GM21723 (cell line): Measurements from ENCODE around the gene KIAA1671.
"Not testable (repeated sequence)": the region's sequence is repeated elsewhere in the genome, so short reads cannot be mapped to it uniquely, and the experiment has no call there.

ENCODE experiments used
- ATAC-seq: cut with Tn5 transposase; IDR thresholded peaks from one replicate; pipeline ENCODE4 v1.9.1; 2021; ENCODE audit warnings: mild to moderate bottlenecking, moderate library complexity; ENCODE audit not compliant: unreplicated experiment

Gene KIAA1671

DNA sequence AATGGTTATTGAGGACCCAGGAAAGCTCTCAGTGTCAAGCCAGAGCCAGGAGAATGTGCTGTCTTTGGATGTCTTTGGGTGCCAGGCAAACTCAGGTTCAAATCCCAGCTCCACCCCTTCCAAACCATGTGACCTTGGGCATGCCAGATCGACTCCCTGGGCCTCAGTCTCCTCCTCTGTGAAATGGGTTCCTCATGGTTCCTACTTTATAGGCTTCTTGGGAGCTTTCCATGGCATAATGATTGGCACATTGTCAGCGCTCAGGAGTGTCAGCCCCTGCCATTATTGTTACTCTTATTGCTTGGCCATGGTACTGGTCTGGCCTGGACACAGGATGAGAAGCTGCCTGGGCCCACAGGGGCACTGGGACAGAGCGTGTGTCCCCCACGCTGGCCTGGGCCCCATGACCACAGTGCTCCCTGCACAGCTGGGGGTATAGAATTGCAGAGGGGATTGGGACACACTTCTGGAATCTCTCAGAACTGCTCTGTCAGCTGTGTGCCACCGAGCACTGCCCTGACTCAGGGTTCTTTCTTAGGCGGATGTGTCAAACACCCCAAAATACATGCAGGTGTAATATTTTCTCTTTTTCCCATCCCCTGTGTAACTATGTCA is 209.5 kb downstream of the KIAA1671 start:
- ATAC-seq = no peak

DNA sequence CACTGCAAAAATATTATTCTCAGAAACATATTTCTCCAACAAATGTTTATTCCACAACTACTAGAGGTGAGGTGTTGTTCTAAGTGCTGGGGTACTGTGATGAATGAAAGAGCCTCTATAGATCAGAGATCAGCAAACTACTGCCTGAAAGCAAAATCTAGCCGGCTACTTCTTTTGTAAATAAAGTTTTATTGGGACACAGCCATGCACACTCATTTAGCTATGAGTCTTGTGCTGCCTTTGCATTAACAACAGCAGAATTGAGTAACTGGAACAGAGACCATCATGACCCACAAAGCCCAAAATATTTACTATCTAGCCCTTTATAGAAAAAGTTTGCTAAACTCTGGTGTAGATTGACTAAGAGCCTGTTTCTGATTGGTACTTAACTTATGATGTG is 210.0 kb downstream of the KIAA1671 start:
- no peak for ATAC-seq

DNA sequence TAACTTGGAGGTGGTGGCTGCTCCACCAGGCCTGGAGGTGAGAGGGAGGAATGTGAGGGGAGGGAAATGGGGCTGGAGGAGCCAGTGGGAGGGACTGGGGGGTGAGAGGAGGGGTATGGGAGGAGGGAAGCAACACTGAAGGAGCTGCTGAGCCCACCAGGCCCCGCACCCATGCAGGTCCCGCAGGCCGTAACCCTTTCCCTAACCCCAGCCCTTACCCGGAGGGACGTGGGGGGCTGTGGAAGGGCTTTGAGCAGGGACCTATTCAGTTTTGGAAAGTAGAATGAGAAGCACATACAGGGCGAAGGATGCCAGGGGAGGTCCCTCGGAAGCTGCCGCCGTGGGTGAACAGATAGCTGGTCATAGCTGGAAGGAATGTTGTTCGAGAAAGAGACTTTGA is 213.3 kb downstream of the KIAA1671 start:
- ATAC-seq = no peak

DNA sequence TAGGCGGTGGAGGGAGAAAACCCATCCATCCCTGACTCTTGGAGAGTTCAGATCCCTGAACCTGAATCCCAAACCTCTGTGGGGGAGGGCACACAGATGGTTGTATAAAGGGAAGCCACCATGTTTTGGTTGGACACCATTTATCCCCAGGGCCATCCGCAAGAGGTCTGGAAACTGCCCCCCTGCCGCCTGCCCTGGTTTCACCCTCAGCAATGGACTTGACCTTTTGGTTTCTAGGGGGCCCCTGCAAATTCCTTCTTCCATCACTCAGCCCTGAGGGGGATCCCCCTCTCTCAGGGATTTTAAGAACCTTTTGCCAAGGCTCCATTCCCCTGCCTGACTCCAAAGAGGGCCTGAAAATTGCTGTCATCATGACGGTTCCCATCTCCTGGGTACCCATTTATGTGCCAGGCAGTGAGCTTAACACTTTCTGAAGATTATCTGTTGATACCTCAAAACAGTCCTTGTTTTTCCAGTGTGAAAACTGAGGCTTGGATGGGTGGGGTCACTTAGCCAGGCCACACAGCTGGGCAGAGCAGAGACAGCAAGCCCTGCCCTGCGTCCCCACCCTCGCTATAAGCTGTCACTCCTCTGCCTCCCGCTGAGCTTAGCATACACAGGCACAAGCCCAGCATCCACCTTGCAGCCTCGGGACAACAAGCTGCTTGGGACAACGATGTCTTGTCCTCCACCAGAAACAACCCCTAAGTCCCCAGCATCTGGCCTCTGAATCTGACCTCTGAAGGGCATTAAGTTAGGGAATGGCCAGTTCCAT is 213.9 kb downstream of the KIAA1671 start:
- no peak for ATAC-seq

DNA sequence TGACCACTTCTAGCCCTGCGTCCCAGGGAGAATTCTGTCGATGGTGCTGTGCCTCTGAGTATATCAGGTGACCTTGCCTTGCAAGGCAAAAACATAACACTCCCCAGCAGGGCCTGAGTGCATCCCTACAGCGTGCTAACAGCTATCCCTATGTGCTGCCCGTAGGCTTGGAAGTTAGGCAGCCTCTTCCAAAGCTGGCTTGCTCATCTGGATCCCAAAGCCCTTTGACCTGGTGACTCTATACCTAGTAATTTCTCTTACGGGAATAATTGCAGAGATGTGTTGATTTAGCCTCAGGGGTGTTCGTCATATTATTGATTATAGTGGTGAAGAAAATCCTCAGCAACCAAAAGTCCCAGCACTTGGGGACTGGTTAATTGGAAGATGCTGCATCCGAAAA is 214.6 kb downstream of the KIAA1671 start:
- ATAC-seq = no peak

DNA sequence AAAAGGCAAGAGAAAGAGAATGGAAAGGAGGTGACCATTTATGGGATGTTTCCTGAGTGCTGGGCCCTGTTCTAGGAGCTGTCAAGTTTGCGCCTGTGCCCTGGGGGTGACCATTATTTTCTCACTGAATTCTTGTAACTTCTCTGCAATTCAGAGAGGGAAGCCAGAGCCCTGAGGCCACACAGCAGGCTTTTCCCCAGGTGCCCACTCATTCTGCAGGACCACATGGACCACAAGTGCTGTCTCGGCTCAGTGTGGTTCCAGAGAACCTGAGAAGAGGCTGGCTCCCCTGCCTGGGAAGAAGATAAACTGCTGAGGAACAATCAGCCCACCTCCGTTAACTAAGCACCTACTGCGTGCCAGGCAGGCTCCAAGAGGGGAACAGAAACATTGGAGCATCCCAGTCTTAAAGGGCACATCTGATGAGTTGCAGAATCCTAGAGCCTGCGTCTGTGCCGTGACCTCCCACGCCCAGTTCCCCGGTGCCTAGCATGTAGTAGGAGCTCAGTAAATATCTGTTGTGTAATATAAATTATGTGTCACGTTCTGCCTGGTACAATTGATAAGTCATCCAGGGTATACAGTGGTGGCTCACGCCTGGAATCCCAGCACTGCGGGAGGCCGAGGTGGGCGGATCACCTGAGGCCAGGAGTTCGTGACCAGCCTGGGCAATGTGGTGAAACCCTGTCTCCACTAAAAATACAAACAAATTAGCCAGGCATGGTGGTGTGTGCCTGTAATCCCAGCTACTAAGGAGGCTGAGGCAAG is 215.5 kb downstream of the KIAA1671 start:
- ATAC-seq = no peak

DNA sequence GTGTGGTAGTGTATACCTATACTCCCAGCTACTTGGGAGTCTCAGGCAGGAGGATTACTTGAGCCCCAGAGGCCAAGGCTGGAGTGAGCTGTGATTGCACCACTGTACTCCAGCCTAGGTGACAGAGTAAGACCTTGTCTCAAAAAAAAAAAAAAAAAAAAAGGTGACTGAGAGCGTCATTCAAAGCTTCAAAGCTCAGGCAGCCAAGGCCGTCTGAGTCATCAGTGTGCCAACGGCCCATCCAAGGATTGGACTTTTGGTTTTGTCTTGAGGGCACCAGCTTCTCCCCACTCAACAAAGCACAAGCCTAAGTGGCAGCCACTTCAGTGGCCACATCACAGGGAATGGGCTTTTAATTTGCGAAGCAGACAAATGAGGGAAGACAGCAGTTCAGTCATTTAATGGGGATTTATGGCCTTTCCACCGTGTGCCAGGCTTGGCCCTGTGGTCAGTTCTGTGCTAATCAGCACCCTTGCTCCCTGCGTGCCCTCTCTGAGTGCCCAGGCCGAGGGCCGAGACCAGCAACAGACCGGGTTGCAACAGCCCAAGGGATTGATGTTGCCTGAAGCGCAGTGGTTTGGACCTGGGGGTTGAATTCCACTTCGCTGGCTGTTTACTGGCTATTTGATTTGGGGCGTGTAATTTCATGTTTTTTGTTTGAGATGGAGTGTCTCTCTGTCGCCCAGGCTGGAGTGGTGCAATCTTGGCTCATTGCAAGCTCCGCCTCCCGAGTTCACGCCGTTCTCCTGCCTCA is 216.9 kb downstream of the KIAA1671 start:
- ATAC-seq = no peak

DNA sequence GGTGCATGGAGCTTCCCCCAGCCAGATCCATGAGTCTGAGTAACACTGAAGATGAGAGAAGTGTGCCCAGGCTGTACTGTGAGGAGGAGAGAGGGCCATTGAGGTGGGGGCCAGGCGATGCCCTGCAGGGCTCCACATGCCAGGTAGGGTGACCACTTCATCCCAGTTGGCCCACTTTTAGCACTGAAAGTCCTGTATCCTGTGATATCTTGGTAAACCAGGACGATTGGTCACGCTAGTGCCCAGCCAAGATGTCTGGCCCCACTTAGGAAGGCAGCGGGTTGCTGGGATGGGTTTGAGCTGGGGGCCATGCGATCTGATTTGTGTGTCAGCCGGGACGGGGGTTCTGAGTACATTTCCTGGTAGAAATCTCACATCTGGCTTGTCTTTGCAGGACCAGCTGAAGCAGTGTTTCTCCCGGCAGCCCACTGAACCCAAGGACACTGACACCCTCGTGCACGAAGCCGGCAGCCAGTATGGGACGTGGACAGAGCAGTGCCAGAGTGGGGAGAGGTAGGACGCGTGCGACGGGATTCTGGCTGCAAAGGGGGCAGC is 218.0 kb downstream of the KIAA1671 start:
- no peak for ATAC-seq

DNA sequence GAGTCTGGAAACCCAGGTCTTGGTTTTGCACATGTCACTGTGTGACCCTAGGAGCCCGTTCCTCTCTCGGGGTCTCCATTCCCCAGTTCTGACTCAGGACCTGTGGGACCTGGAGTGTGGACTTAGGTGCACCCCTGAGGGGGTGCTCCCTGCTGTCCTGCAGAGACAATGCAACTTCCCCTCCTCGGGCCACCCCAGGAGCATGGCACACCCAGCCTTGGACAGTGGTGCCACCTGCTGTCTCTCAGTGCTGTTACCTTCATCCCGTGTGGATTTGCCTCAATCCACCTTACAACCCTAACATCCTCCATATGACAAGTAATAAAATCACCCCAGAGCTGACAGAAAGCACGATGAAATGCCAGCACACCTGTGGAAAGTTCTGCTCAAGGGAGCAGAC is 219.6 kb downstream of the KIAA1671 start:
- ATAC-seq = no peak

DNA sequence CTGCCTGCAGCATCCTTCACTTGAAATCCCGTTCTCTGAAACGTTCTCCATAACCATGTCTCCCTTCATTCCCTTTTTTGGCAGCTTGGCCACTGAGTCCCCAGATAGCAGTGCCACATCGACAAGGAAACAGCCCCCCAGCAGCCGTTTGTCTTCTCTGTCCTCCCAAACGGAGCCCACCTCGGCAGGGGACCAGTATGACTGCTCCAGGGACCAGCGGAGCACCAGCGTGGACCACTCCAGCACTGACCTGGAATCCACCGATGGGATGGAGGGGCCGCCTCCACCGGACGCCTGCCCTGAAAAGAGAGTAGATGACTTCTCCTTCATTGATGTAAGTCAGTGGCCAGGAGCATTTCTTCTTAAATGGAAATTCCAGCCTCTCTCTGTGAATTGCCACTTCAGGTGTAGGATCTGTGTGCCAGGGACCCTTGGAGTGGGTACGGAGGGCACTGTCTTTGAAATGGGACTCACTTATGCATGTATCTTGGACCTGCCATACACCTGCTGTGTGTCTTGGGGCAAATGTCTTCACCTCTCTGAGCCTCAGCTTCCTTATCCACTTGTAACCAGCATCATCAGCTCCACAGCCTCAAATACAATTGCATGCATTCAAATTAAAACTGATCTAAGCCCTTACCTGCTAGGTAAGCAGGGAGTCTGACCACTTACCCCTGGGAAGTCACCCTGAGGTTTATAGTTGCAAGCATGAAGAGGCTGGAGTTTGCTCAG is 221.8 kb downstream of the KIAA1671 start:
- no peak for ATAC-seq

DNA sequence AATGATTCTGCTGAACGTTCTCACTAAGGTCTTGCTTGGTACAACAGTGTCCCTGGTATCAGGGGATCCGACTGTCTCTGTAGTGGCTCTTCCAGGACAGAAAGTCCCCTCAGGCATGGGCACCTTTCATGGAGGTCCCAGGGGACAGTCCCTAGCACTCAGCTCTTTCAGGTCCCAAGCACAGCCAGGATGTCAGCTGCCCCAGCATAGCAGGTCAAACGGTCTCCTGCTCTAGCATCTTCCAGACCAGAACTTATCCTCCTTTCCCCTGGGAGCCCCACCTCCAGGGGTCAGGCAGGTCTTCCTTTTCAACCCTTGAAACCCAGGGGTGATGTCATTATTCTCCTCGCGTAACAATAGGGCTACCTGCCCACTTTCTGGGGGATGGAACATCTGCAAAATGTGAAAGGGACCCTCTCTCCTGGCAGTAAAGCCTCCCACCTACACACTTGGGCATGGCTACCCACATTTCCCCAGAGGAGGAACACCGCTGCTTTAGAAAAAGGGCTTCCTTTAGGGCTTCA is 222.4 kb downstream of the KIAA1671 start:
- no peak for ATAC-seq

DNA sequence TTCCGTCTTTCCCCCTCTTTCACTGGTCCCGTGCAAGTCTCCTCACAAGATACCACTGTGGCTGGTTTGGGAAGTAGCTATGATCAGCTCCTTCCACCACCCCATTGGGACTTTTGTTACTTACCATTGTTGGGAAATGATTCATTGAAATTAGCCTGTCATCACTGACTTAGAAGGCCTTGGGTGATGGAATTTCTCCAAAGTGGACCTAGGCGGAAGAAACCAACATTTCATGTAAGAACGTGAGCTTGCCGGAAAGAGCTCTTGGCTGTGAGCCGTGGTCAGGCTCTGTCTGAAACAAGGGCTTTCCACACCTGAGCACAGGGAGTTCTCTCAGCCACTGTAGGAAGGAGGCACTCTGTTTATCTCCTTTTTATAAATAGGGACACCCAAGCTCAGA is 223.7 kb downstream of the KIAA1671 start:
- ATAC-seq = no peak

DNA sequence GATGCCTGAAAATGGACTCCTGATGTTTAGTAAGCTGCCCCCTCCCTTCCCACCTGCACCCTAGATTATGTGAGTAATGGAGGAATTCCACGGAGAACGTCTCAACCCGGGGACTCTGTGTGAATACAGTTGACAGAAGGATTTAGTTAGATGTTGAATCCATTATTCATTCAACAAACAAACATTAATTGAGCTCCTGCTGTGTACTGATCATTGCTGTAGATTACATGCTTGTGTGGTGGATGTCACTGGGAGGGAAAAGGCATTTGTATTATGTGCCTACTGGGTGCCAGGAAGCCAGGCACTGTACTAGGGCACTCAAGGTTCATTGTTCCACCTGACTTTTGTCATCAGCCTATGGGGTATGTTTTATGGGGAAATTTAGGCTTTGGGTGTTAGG is 224.3 kb downstream of the KIAA1671 start:
- ATAC-seq = no peak

DNA sequence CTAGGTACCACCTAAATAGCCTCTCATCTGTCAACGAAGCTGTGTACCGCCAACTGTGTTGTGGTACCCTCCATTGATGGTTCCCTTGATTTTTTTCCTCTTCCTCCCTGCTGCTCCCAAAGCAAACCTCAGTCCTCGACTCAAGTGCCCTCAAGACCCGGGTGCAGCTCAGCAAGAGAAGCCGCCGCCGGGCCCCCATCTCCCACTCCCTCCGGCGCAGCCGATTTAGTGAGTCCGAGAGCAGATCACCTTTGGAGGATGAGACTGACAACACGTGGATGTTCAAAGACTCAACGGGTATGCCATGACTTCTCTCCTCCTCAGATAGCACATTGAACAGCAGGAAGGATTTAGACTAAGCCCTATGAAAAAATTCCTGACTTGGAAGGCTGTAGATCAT is 224.7 kb downstream of the KIAA1671 start:
- ATAC-seq = no peak

DNA sequence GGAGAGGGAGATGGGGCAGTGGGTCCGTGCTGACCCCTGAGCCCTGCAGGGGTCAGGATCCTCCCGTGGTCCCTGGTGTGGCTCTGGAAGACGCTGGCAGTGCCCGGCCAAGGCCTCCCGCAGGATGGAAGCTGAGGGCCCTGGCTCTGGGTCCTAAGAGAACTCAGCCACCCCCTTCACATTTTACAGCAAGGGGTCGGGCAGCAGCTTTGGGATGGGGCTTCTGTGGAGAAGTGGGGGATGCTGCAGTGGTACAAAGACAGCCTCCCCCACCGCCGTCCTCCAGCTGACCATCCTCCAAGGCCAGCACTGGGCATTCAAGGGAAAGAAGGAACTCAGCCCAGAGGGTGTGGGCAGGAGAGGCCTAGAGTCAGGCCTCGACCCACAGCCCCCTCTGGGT is 225.4 kb downstream of the KIAA1671 start:
- ATAC-seq = no peak

DNA sequence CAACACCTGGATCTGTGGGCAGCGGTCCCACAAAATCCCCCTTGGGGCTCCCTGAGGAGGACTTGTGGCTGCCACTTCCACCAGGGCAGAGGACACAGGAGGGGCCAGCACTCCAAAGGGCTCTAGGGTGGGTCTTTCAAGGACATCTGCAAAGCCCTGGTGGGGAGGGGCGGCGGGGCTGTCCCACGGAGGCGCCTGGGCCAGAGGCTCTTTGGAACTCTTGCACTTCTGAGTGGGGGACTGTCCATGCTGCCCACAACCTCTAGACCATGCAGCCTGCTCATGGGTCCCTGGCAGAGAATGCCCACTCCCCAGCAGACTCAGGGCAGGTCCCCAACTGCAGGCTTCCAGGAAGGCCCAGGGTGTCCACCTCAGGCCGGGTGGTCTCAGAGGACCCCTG is 225.8 kb downstream of the KIAA1671 start:
- ATAC-seq = not testable (repeated sequence)

DNA sequence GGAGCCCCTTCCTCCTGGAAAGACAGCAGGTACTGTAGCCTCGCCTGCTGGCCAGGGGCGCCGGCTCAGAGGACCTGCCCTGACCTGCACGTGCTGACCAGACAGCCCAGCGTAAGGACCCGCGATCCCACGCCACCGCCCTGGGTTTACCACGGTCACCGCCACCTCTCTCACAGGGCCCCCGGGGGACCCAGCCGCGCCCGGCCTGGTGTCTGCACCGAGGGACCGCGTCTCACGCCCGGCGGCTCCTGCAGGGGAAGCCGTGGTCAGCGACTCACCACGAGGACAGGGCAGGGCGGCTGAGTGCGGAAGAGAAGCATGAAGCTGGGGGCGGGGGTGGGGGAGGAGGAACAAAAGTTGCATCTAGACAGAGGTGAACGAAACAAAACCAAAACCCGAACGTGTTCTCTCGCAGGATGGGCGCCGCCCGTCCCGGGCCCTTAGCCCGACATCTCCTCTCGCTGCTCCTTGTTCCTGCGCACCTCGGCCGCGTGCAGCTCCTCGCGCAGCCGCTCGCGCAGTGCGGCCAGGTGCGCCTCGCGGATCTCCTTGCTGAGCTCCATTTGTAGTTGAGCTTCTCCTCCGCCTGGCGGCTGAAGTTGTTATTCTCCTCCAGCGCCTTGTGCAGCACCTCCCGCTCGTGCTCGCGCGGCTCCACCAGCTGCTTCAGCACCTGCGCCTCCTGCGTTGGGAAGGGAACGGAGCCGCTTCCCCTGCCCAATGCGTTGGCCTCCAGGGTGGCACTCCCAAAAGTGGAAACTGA is 226.5 kb downstream of the KIAA1671 start:
- not testable (repeated sequence) for ATAC-seq

DNA sequence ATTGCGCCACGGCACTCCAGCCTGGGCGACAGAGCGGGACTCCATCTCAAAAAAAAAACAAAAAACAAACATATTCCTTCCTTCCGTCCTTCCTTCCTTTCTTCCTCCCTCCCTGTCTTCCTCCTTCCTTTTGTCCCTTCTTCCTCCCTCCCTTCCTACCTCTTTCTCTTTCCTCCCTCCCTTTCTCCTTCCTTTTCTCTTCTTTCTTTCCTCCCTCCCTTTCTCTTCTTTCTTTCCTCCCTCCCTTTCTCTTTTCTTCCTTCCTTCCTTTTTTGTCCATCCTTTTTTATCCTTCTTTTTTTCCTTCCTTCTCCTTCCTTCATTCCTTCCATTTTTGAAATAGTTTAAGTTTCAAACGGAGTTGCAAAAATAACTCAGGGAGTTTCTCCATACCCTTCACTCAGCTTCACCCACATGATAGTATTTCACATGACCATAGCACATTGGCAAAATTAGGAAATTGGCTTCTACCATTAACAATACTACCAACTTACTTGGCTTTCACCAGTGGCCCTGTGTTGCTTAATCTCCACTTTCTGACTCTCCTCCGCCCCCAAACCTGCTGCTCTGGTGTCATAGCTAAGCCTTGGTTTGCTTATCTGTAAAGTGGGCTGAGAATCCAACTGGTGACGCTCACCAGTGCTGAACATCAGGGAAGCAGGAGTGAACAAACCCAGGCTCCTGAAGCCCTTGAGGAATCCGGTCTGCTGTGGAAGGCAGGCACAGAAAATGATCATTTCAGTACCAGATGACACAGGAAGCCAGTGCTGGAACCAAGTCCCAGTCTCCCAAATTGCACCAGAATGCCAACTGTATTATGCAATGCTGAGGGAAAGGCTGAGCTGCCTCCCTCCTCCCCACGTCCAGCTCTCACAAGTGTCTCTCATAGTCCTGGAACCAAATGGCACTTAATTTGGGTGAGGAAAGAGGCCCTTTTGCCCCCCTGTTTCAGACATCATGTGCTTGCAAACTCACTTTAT is 229.9 kb downstream of the KIAA1671 start:
- no peak for ATAC-seq
